Ovary (tissue), 9 donors: ENCODE measurements around the gene TSPAN32. TPM values are rescaled to one million over a fixed set of nuclear protein-coding genes. Genes with fewer than 3 reads are reported as not detected.

Source experiments
- DNase-seq, 5 donors: peaks; one replicate each; pipeline ENCODE4 v3.0.0-alpha.2; 2019 to 2020
- H3K27ac ChIP-seq, 2 donors: fragments of 200-600 bp; one replicate each; pipeline versions ENCODE4 v1.5.1 to v1.8.0; 2019 to 2022
- H3K27me3 ChIP-seq: fragments of 200-600 bp; one replicate; pipeline ENCODE4 v1.8.0; 2022
- H3K36me3 ChIP-seq: fragments of 200-600 bp; sonication (generic); one replicate; pipeline ENCODE4 v1.5.1; 2019
- H3K4me1 ChIP-seq: one replicate; pipeline ENCODE4 v1.8.1; 2013; ENCODE audit warnings: mild to moderate bottlenecking, moderate library complexity; ENCODE audit not compliant: insufficient read depth
- H3K4me3 ChIP-seq: fragments of 200-600 bp; sonication (generic); one replicate; pipeline ENCODE4 v1.5.1; 2017
- H3K9me3 ChIP-seq, 2 donors: fragments of 200-600 bp in 1 of 2; sonication (generic) in 1 of 2; one replicate each; pipeline versions ENCODE4 v1.5.1 to v1.8.1; 2013 to 2019; ENCODE audit warnings: mild to moderate bottlenecking in 1 of 2, moderate library complexity in 1 of 2
- EP300 ChIP-seq: sonication (generic); formaldehyde crosslinking; IDR thresholded peaks from one replicate; pipeline ENCODE4 v1.6.1; 2017; ENCODE audit warnings: antibody characterized with exemption
- POLR2A ChIP-seq: fragments of 450-650 bp; IDR thresholded peaks from one replicate; pipeline ENCODE4 v1.6.1; 2017; ENCODE audit warnings: antibody characterized with exemption, mild to moderate bottlenecking, moderate library complexity
- WGBS, 3 donors: extraction: QIAGEN DNeasy Blood & Tissue Kit in 1 of 3; methylation state at CpG; one replicate each; pipeline versions ENCODE4 v1.1.5 to v1.1.7; 2013 to 2017; 5-methylcytosine and 5-hydroxymethylcytosine counted together
- intact Hi-C, 4 donors: fragments of 100-400 bp; cut with DNase I; formaldehyde crosslinking; loops; one replicate each; pipeline versions ENCODE4 v1.11.0 to v1.15.1; 2022 to 2023
- polyA plus RNA-seq, 2 donors: library from polyadenylated mRNA; stranded (reverse); fragments of 200-250 nt in 1 of 2; fragments of 350-450 nt in 1 of 2; fragmentation: Illumina TruSeq in 1 of 2; extraction: RNeasy Lipid Tissue Mini Kit (QIAGEN cat#74804) in 1 of 2; gene quantifications; one replicate each; pipeline ENCODE4 v1.2.3, GENCODE V29; 2013 to 2014
- total RNA-seq, 7 donors: library from RNA; depleted of rRNA in 2 of 7; stranded (reverse); fragments of >200 nt in 2 of 7; fragmentation: NEBNext Ultra II Directional in 3 of 7; extraction: Animal tissue kit (Norgen Biotek cat#: 25700) in 3 of 7; gene quantifications; one replicate each; pipeline versions ENCODE4 v1.1.0 to v1.2.4, GENCODE V29; 2016 to 2023
- TF ChIP-seq, protein P1 (sequence below), 3 donors: fragments of 450-650 bp in 2 of 3; fragments of 200-600 bp in 1 of 3; IDR thresholded peaks; one replicate each; pipeline versions ENCODE4 v1.5.1 to v1.8.0; 2016 to 2022; ENCODE audit warnings: antibody characterized with exemption in 3 of 3, mild to moderate bottlenecking in 1 of 3
- donor health status: DM: no; HTN: no; CAD: no; lungs with moderate emphysema.
- donor health status: DM: no; HTN: no; CAD: no.
- donor health status: Bipolar disorder and iron deficiency.
- donor health status: DM: yes; HTN: yes; CAD: no.
- donor health status: DM: no; HTN: no; CAD: no.
- donor health status: DM: yes; HTN: yes; CAD: no.

TSPAN32 gene
- total and polyA plus RNA-seq, 9 donors: 0.63 to 3.9 (median 1.3) TPM; not detected in 2

DNA sequence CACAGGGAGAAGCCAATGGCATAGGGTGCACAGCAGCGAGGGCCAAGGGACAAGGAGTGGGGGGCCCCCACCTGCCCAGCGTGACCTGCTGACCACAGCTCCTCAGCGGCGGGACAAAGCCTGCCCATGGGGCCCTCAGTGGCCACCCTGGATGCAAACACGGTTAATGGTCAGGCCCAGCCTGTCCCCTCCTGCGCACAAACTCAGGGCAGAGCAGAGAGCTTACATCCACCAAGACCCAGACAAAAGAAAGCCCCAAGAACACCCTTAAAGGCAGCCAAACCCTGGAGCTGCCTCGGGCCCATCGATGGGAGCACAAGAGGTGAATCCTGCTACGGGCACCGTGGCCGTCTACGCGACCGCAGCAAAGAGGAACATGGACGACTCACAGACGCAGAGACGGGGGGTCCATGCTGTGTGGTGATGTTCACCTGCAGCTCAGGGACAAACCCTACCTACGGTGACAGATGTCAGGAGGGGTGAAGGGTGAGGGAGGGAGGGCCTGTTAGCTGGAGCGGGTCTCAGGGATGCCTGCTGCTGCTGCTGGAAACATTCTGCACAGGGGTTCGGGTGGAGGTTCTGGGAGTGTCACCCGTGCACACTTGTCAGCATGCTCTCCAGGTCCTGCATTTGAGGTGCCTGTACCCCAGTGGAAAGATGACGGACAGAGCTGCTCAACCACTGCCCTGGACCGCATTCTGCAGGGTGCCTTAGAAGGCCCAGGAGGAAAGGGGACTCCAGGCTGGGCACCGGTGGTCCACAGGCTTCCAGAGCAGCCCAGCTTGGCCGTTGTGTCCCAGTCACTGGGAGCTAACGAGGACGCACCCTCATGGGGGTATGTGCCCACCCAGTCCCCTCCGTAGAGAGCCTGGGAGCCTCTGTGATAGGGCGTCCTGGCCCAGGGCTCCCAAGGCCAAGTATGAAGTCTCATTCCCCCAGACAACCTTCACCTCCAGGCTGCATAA lies 43.0 kb upstream of the TSPAN32 start:
- no peaks in the 10 kb centered on the region for H3K27me3 ChIP-seq
- intact Hi-C loops: no loop called here
- TF ChIP-seq, protein P1, sequence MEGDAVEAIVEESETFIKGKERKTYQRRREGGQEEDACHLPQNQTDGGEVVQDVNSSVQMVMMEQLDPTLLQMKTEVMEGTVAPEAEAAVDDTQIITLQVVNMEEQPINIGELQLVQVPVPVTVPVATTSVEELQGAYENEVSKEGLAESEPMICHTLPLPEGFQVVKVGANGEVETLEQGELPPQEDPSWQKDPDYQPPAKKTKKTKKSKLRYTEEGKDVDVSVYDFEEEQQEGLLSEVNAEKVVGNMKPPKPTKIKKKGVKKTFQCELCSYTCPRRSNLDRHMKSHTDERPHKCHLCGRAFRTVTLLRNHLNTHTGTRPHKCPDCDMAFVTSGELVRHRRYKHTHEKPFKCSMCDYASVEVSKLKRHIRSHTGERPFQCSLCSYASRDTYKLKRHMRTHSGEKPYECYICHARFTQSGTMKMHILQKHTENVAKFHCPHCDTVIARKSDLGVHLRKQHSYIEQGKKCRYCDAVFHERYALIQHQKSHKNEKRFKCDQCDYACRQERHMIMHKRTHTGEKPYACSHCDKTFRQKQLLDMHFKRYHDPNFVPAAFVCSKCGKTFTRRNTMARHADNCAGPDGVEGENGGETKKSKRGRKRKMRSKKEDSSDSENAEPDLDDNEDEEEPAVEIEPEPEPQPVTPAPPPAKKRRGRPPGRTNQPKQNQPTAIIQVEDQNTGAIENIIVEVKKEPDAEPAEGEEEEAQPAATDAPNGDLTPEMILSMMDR (IDR thresholded peaks at IDR 0.05): no peak
- no peak for TF ChIP-seq EP300
- TF ChIP-seq POLR2A: no peak
- no peak overlapping the region for H3K27ac ChIP-seq
- H3K36me3 ChIP-seq: no peaks in the 10 kb centered on the region
- peak in 3 of 5 donors; percentile 4 to 11 (median 7) for DNase-seq
- no peak overlapping the region for H3K4me3 ChIP-seq
- 86 to 91% (median 87%) methylated on average over 29 of the region's 29 CpGs for WGBS, 3 donors
- H3K4me1 ChIP-seq: no peaks in the 10 kb centered on the region
- H3K9me3 ChIP-seq: no peaks in the 10 kb centered on the region

DNA sequence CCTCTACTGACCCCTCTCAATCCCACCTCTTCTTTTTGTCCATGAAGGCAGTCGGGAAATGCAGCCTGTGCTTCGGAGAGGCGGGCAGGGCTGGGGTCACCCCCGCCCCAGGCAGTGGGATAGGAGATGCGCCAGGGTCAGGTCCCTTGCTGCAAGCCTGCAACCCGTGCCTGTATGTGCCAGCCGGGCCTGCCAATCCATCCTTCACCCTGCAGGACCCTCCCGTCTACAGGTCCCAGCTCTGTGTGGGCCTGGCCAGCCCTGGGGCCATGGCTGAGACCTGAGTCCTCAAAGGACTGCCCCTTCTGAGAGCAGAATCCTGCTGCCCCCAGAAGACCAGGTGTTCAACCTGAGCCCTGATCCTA lies 42.4 kb upstream of the TSPAN32 start:
- H3K27me3 ChIP-seq: no peaks in the 10 kb centered on the region
- no peaks in the 10 kb centered on the region for H3K36me3 ChIP-seq
- no peaks in the 10 kb centered on the region for H3K4me1 ChIP-seq
- H3K4me3 ChIP-seq: no peak overlapping the region
- TF ChIP-seq EP300: no peak
- no peak for TF ChIP-seq POLR2A
- TF ChIP-seq, protein P1 (IDR thresholded peaks at IDR 0.05): no peak
- intact Hi-C loops: no loop called here
- no peaks in the 10 kb centered on the region for H3K9me3 ChIP-seq
- 78 to 82% (median 80%) methylated on average over 8 of the region's 8 CpGs for WGBS, 3 donors
- peak in 1 of 5 donors; percentile 16 for DNase-seq
- H3K27ac ChIP-seq: no peak overlapping the region

DNA sequence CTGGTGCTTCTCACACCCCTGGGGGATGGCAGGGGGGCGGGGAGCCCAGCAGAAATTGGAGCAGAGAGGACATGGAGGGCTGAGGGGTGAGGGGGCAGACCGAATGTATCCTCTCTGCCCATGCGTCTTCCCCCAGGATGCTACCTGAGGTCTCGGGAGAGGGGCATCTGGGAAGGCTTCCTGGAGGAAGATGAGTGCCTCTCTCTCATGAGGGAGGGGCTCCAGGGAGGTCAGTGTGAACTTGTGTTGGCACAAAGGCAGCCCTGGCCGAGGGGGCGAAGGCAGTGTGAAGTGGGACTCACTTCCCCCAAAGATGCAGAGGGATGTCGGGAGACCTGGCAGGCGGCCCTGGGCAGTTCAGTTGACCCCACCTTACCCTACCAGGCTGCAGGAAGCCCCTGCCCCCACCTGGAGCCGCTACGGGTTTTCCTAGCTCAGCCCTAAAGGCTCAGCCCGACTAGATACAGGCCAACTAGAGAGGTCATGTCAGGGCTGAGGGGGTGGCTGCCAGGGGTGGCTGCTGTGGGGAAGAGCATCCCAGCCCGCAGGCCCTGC lies 41.8 kb upstream of the TSPAN32 start:
- H3K4me3 ChIP-seq: no peak overlapping the region
- no peaks in the 10 kb centered on the region for H3K9me3 ChIP-seq
- intact Hi-C loops: no loop called here
- TF ChIP-seq, protein P1 (IDR thresholded peaks at IDR 0.05): no peak
- no peak for TF ChIP-seq EP300
- no peak for TF ChIP-seq POLR2A
- no peaks in the 10 kb centered on the region for H3K4me1 ChIP-seq
- no peaks in the 10 kb centered on the region for H3K27me3 ChIP-seq
- 63 to 78% (median 69%) methylated on average over 11 to 12 of the region's 12 CpGs for WGBS, 3 donors
- H3K27ac ChIP-seq: no peak overlapping the region
- H3K36me3 ChIP-seq: no peaks in the 10 kb centered on the region
- peak in 2 of 5 donors; percentile 10 to 18 for DNase-seq

DNA sequence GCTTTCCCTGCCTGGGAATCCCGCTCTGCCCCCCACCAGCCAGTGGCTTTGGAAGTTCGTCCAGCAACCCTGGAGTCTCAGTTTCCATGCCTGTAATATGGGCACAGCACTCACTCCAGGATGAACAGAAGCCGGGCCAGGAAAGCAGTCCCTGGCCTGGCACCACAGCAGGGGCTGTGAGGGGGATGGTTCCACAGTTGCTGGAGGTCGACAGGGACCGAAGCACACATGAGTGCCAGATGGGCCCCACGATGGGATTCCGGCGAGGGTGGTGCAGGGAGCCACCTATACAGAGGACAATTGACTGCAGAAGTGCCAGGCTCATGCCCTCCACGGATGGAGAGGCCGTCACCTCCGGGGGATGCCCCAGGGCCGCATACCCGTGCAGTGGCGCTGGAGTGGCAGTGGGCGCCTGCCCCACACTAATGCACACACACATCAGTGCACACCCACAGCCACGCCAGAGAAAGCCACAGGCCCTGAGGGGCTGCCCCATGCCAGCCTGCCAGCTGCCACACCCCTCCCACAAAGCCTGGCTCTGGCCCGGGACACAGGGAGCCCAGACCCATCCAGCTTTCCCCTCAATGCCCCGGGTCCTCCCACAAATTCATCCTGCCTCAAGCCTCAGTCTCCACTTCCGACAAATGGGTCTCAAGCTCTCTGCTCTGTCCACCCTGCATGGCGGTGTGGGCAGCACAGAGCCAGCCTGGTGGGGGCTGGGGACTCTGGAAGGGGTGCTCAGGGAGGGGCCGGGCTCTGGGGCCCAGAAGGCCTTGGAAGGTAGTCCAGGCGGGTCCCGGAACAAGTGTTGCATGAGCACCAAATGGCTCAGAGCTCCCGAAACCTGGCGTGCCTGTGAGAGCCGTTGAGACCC lies 41.1 kb upstream of the TSPAN32 start:
- Histone ChIP-seq H3K36me3 (no peaks in the 10 kb centered on the region), H3K9me3 (no peaks in the 10 kb centered on the region), H3K27me3 (no peaks in the 10 kb centered on the region), H3K4me3 (no peak overlapping the region), H3K4me1 (no peaks in the 10 kb centered on the region), H3K27ac (no peak overlapping the region)
- 79 to 84% (median 83%) methylated on average over 26 of the region's 26 CpGs for WGBS, 3 donors
- TF ChIP-seq EP300 (no peak), POLR2A (no peak)
- TF ChIP-seq, protein P1 (IDR thresholded peaks at IDR 0.05): no peak
- intact Hi-C loops: no loop called here
- DNase-seq: peak in 2 of 5 donors; percentile 8 to 21
